Panc1 (cell line): ENCODE measurements around the gene PGBD5. TPM values are rescaled to one million over a fixed set of nuclear protein-coding genes. Genes with fewer than 3 reads are reported as not detected.

Source experiments
- ATAC-seq: fragments of 200-7000 bp; cut with Tn5 transposase; 2 replicates; pipeline ENCODE4 v1.9.1; 2020; ENCODE audit warnings: mild to moderate bottlenecking, moderate library complexity
- BruUV-seq: library from RNA; stranded (reverse); fragments of 400-500 nt; replicated peaks from 2 replicates; lab custom pipeline; 2021; lab: Mats Ljungman, UMichigan
- CTCF ChIA-PET: fragments of 300-600 bp; sonication (Branson Sonifier 250); formaldehyde crosslinking; loops from one replicate; lab custom pipeline; 2022; ENCODE audit warnings: antibody characterized with exemption; lab: Charles Lee
- POLR2A ChIA-PET: fragments of 300-600 bp; sonication (Branson Sonifier 250); formaldehyde crosslinking; loops from one replicate; lab custom pipeline; 2022; ENCODE audit warnings: antibody characterized with exemption; lab: Charles Lee
- DNase-seq: peaks from one replicate; pipeline ENCODE4 v3.0.0-alpha.2; 2010; ENCODE audit warnings: low read depth, low spot score
- H3K27ac ChIP-seq: 2 replicates; pipeline ENCODE4 v1.5.1; 2011; ENCODE audit warnings: mild to moderate bottlenecking, low read length, inconsistent platforms
- H3K27me3 ChIP-seq: fragments of 200-500 bp; sonication (Bioruptor generic); 2 replicates; pipeline ENCODE4 v1.6.0; 2014; ENCODE audit warnings: low read length, inconsistent platforms; ENCODE audit not compliant: control insufficient read depth, insufficient read depth
- H3K36me3 ChIP-seq: fragments of 200-500 bp; sonication (Bioruptor generic); 2 replicates; pipeline ENCODE4 v1.5.1; 2014; ENCODE audit warnings: inconsistent platforms, mild to moderate bottlenecking, low read length, moderate library complexity; ENCODE audit not compliant: control insufficient read depth, insufficient read depth
- H3K4me1 ChIP-seq: 2 replicates; pipeline ENCODE4 v1.5.1; 2011; ENCODE audit warnings: inconsistent platforms, mild to moderate bottlenecking, low read length, moderate library complexity; ENCODE audit not compliant: control insufficient read depth, insufficient read depth
- H3K4me3 ChIP-seq, 2 experiments: 2 replicates each; pipeline ENCODE4 v1.5.1; 2011 to 2012; ENCODE audit warnings: low read depth in 2 of 2, low read length in 2 of 2, mild to moderate bottlenecking in 2 of 2, inconsistent platforms in 1 of 2, moderate library complexity in 1 of 2
- H3K9me3 ChIP-seq: fragments of 200-500 bp; sonication (Bioruptor generic); 2 replicates; pipeline ENCODE4 v1.5.1; 2014; ENCODE audit warnings: low read depth, mild to moderate bottlenecking, inconsistent platforms, low read length, moderate library complexity; ENCODE audit not compliant: control insufficient read depth, insufficient read depth
- POLR2AphosphoS5 ChIP-seq: IDR thresholded peaks from 2 replicates; pipeline ENCODE4 v1.6.1; 2012; ENCODE audit warnings: mild to moderate bottlenecking, low read depth, low read length, moderate library complexity
- REST ChIP-seq, 2 experiments: IDR thresholded peaks; 2 replicates each; pipeline ENCODE4 v1.6.1; 2011 to 2012; ENCODE audit warnings: low read depth in 2 of 2, control low read depth in 1 of 2, low read length in 1 of 2, mild to moderate bottlenecking in 1 of 2, moderate library complexity in 1 of 2; ENCODE audit not compliant: insufficient read depth in 1 of 2
- SIN3A ChIP-seq: IDR thresholded peaks from 2 replicates; pipeline ENCODE4 v1.6.1; 2012; ENCODE audit warnings: low read depth, mild to moderate bottlenecking, low read length, moderate library complexity, borderline replicate concordance; ENCODE audit not compliant: insufficient read depth
- TCF7L2 ChIP-seq: IDR thresholded peaks from 2 replicates; pipeline ENCODE4 v1.6.1; 2011; ENCODE audit warnings: mild to moderate bottlenecking, low read depth, low read length, inconsistent platforms
- in situ Hi-C: cut with HindIII; loops from 2 replicates; pipeline ENCODE4 v1.10.0; 2016; ENCODE audit warnings: low sequenced_read_pairs, low pct_unique_long_range_greater_than_20kb
- intact Hi-C: fragments of 100-400 bp; cut with micrococcal nuclease; formaldehyde crosslinking; loops from one replicate; pipeline ENCODE4 v1.10.0; 2022; ENCODE audit not compliant: unreplicated experiment
- total RNA-seq: library from RNA; stranded (reverse); gene quantifications from one replicate; pipeline ENCODE4 v1.2.1, GENCODE V29; 2021; ENCODE audit not compliant: unreplicated experiment
- TF ChIP-seq, protein P1 (sequence below): fragments of 450-650 bp; IDR thresholded peaks from 2 replicates; pipeline ENCODE4 v1.5.1; 2017; ENCODE audit warnings: mild to moderate bottlenecking

PGBD5 gene
- total RNA-seq, 1 experiment from 2014 or later, result 0.05 TPM

DNA sequence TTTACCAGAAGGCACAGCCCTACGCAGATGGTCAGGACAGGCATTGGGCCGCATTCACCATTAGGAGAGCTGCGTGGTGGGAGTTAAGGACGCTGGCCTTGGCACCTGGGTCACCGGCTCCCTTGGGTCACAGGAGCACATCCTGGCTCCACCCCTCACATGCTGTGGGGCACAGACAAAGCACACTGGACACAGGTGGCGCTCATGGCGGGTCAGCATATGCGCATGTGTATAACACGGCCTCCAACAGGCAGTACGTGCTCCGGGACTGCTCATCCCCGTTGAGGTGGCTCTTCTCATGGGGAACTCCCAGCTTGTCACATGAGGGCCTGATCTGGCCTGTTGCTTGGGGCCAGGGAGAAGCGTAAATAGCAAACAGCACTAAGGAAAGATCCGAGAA, 25.0 kb downstream of the PGBD5 start:
- ChIA-PET POLR2A (no interaction called here), CTCF (no interaction called here)
- ATAC-seq (no peak), DNase-seq (no peak)
- no peaks in the 10 kb centered on the region for H3K9me3 ChIP-seq
- TF ChIP-seq SIN3A, result no peak
- no peak for TF ChIP-seq TCF7L2
- TF ChIP-seq REST (IDR thresholded peaks at IDR 0.05; ENCODE audit: insufficient read depth in 1 of 2, low read depth in 2 of 2, low read length in 1 of 2), result no peak
- TF ChIP-seq POLR2AphosphoS5, result no peak
- TF ChIP-seq, protein P1, sequence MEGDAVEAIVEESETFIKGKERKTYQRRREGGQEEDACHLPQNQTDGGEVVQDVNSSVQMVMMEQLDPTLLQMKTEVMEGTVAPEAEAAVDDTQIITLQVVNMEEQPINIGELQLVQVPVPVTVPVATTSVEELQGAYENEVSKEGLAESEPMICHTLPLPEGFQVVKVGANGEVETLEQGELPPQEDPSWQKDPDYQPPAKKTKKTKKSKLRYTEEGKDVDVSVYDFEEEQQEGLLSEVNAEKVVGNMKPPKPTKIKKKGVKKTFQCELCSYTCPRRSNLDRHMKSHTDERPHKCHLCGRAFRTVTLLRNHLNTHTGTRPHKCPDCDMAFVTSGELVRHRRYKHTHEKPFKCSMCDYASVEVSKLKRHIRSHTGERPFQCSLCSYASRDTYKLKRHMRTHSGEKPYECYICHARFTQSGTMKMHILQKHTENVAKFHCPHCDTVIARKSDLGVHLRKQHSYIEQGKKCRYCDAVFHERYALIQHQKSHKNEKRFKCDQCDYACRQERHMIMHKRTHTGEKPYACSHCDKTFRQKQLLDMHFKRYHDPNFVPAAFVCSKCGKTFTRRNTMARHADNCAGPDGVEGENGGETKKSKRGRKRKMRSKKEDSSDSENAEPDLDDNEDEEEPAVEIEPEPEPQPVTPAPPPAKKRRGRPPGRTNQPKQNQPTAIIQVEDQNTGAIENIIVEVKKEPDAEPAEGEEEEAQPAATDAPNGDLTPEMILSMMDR, result no peak
- H3K4me1 ChIP-seq, result no peaks in the 10 kb centered on the region
- no peak overlapping the region for H3K4me3 ChIP-seq
- intact Hi-C loops, result no loop called here
- no peaks in the 10 kb centered on the region for H3K27me3 ChIP-seq
- H3K36me3 ChIP-seq, result no peaks in the 10 kb centered on the region
- BruUV-seq, result no TSS peak
- in situ Hi-C loops, result no loop called here
- no peak overlapping the region for H3K27ac ChIP-seq

DNA sequence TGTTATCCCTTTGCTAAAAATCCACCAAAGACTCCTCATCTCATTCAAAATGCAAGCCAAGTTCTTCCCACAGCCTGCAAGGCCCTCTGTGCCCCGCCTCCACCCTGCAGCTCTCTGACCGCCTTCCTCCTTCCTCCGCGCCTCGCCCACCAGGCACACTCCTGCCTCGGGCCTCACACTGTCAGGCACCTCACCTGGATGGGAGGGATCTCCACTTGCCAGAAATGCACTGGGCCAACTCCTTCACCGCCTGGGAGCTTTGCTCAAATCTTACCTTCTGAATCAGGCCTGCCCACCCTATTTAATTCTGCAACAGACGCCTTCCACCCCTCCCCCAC, 26.2 kb downstream of the PGBD5 start:
- Histone ChIP-seq H3K27me3 (no peaks in the 10 kb centered on the region), H3K4me1 (no peaks in the 10 kb centered on the region), H3K27ac (no peak overlapping the region), H3K4me3 (no peak overlapping the region), H3K9me3 (no peaks in the 10 kb centered on the region), H3K36me3 (no peaks in the 10 kb centered on the region)
- POLR2A ChIA-PET, result no interaction called here
- CTCF ChIA-PET, result no interaction called here
- no peak for ATAC-seq
- TF ChIP-seq, protein P1, result no peak
- TF ChIP-seq TCF7L2 (no peak), REST (IDR thresholded peaks at IDR 0.05; ENCODE audit: insufficient read depth in 1 of 2, low read depth in 2 of 2, low read length in 1 of 2) (no peak), POLR2AphosphoS5 (no peak), SIN3A (no peak)
- BruUV-seq, result no TSS peak
- intact Hi-C loops (no loop called here), in situ Hi-C loops (no loop called here)
- DNase-seq, result no peak
